ENCODE data around the gene TLE6. TPM values are rescaled to one million over a fixed set of nuclear protein-coding genes. Genes with fewer than 3 reads are reported as not detected.

Gene TLE6
- total RNA-seq, 1 donor from 2014 or later: 0.59 TPM

DNA sequence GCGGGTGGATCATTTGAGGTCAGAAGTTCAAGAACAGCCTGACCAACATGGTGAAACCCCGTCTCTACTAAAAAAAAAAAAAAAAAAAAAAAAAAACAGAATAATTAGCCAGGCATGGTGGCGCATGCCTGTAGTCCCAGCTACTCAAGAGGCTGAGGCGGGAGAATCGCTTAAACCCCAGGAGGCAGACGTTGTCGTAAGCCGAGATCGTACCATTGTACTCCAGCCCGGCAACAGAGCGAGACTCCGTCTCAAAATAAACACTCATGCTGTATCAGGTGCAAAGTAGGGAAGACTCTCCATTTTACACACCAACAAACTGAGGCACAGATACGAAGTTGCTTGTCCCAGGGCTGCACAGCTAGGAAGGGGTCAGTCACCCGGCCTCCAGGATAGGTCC, 15.6 kb downstream of the TLE6 start:
- TF ChIP-seq, protein P1, sequence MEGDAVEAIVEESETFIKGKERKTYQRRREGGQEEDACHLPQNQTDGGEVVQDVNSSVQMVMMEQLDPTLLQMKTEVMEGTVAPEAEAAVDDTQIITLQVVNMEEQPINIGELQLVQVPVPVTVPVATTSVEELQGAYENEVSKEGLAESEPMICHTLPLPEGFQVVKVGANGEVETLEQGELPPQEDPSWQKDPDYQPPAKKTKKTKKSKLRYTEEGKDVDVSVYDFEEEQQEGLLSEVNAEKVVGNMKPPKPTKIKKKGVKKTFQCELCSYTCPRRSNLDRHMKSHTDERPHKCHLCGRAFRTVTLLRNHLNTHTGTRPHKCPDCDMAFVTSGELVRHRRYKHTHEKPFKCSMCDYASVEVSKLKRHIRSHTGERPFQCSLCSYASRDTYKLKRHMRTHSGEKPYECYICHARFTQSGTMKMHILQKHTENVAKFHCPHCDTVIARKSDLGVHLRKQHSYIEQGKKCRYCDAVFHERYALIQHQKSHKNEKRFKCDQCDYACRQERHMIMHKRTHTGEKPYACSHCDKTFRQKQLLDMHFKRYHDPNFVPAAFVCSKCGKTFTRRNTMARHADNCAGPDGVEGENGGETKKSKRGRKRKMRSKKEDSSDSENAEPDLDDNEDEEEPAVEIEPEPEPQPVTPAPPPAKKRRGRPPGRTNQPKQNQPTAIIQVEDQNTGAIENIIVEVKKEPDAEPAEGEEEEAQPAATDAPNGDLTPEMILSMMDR (IDR thresholded peaks at IDR 0.05; ENCODE audit: unreplicated experiment): no peak
- H3K9me3 Mint-ChIP-seq (ENCODE audit: unreplicated experiment): no peaks in the 10 kb centered on the region
- no peak overlapping the region for H3K4me3 Mint-ChIP-seq (ENCODE audit: unreplicated experiment)
- no peaks in the 10 kb centered on the region for H3K36me3 Mint-ChIP-seq (ENCODE audit: low read depth, unreplicated experiment)
- no peaks in the 10 kb centered on the region for H3K4me1 Mint-ChIP-seq (ENCODE audit: unreplicated experiment)
- no peak overlapping the region for H3K27ac Mint-ChIP-seq (ENCODE audit: unreplicated experiment)
- no peak for DNase-seq (ENCODE audit: low spot score)
- peaks cover 12% of the 10 kb centered on the region for H3K27me3 Mint-ChIP-seq (ENCODE audit: unreplicated experiment)

DNA sequence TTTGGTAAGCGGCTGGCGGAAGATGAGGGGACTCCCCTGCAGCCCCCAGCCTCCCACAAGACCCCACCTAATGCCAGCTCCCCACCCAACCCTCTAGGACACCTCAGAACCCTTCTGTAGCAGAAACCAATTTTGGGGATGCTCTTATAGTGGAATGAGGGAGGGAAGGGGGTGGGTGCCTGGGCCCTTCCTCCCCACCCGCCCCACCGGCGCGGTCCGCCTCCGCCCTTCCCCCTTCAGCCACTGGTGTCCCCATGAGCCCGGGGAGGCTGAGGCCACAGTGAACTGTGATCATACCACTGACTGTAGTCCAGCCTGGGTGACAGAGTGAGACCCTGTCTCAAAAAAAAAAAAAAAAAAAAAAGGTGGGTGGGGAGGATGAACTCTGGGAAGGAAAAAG, 16.2 kb downstream of the TLE6 start:
- H3K4me3 Mint-ChIP-seq (ENCODE audit: unreplicated experiment): no peak overlapping the region
- TF ChIP-seq, protein P1 (IDR thresholded peaks at IDR 0.05; ENCODE audit: unreplicated experiment): no peak
- no peaks in the 10 kb centered on the region for H3K9me3 Mint-ChIP-seq (ENCODE audit: unreplicated experiment)
- H3K36me3 Mint-ChIP-seq (ENCODE audit: low read depth, unreplicated experiment): no peaks in the 10 kb centered on the region
- no peaks in the 10 kb centered on the region for H3K4me1 Mint-ChIP-seq (ENCODE audit: unreplicated experiment)
- peaks cover 10% of the 10 kb centered on the region for H3K27me3 Mint-ChIP-seq (ENCODE audit: unreplicated experiment)
- H3K27ac Mint-ChIP-seq (ENCODE audit: unreplicated experiment): no peak overlapping the region
- no peak for DNase-seq (ENCODE audit: low spot score)

DNA sequence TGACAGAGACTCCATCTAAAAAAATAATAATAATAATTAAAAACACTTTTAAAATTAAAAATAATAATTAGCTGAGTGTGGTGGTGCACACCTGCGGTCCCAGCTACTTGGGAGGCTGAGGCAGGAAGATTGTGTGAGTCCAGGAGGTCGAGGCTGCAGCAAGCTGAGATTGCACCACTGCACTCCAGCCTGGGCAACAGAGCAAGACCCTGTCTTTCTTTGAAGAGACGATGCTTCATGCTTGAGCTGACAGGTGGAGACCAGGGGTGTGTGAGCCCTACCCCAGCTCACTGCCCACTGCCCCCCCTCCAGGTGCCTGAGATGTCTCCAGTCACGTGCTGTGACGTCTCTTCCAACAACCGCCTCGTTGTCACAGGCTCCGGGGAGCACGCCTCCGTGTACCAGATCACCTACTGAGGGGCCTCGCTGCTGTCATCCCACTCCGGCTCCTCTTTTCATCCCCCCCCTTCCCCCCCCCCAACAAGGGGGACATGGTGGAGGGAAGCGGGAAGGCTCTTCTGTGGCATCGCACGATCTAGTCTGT, 17.3 kb downstream of the TLE6 start:
- DNase-seq (ENCODE audit: low spot score): no peak
- TF ChIP-seq, protein P1 (IDR thresholded peaks at IDR 0.05; ENCODE audit: unreplicated experiment): no peak
- Mint-ChIP-seq H3K4me1 (ENCODE audit: unreplicated experiment) (no peaks in the 10 kb centered on the region), H3K4me3 (ENCODE audit: unreplicated experiment) (no peak overlapping the region), H3K27ac (ENCODE audit: unreplicated experiment) (no peak overlapping the region), H3K27me3 (ENCODE audit: unreplicated experiment) (peaks cover 9% of the 10 kb centered on the region), H3K9me3 (ENCODE audit: unreplicated experiment) (no peaks in the 10 kb centered on the region), H3K36me3 (ENCODE audit: low read depth, unreplicated experiment) (no peaks in the 10 kb centered on the region)

DNA sequence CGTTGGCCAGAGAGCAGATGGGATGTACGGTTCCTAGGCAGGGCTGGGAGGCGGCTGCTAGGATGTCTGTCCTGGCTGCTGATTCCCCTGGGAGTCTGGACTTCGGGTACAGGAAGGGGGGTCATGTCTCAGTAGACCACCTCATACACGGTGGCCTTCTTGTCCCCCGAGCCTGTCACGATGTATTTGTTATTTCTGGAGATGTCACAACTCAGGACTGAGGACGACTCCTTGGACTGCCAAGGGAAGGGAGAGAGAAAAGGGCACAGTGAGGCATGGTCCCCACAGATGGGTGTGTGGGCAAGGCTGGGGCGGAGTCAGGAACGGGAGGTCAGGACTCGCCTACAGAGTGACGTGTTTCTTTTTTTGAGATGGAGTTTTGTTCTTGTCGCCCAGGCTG, 20.4 kb downstream of the TLE6 start:
- H3K9me3 Mint-ChIP-seq (ENCODE audit: unreplicated experiment): no peaks in the 10 kb centered on the region
- H3K27me3 Mint-ChIP-seq (ENCODE audit: unreplicated experiment): peaks cover 7% of the 10 kb centered on the region
- no peak overlapping the region for H3K27ac Mint-ChIP-seq (ENCODE audit: unreplicated experiment)
- no peaks in the 10 kb centered on the region for H3K4me1 Mint-ChIP-seq (ENCODE audit: unreplicated experiment)
- no peaks in the 10 kb centered on the region for H3K36me3 Mint-ChIP-seq (ENCODE audit: low read depth, unreplicated experiment)
- no peak for DNase-seq (ENCODE audit: low spot score)
- H3K4me3 Mint-ChIP-seq (ENCODE audit: unreplicated experiment): no peak overlapping the region
- TF ChIP-seq, protein P1 (IDR thresholded peaks at IDR 0.05; ENCODE audit: unreplicated experiment): no peak

DNA sequence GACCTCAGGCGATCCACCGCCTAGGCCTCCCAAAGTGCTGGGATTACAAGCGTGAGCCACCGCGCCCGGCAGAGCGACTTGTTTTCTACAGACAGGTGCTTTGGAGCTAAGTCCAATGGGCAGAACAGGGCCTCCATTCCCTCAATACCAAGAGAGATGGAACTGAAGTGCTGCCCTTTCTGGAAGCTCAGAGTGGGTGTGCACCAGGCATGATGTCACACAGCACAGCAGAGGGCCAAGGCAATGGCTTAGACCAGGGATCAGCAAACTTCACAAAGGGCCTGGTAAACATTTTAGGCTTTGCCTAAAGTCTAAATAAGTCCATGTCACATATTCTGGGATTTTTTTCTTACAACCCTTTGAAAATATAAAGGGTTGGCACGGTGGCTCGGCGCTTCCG, 21.3 kb downstream of the TLE6 start:
- H3K27ac Mint-ChIP-seq (ENCODE audit: unreplicated experiment): no peak overlapping the region
- TF ChIP-seq, protein P1 (IDR thresholded peaks at IDR 0.05; ENCODE audit: unreplicated experiment): no peak
- peaks cover 9% of the 10 kb centered on the region for H3K27me3 Mint-ChIP-seq (ENCODE audit: unreplicated experiment)
- no peak for DNase-seq (ENCODE audit: low spot score)
- no peaks in the 10 kb centered on the region for H3K9me3 Mint-ChIP-seq (ENCODE audit: unreplicated experiment)
- no peaks in the 10 kb centered on the region for H3K36me3 Mint-ChIP-seq (ENCODE audit: low read depth, unreplicated experiment)
- no peak overlapping the region for H3K4me3 Mint-ChIP-seq (ENCODE audit: unreplicated experiment)
- H3K4me1 Mint-ChIP-seq (ENCODE audit: unreplicated experiment): no peaks in the 10 kb centered on the region

Data from endothelial cell (in vitro differentiated cells).